ENCODE results near the gene CD160.

DNA sequence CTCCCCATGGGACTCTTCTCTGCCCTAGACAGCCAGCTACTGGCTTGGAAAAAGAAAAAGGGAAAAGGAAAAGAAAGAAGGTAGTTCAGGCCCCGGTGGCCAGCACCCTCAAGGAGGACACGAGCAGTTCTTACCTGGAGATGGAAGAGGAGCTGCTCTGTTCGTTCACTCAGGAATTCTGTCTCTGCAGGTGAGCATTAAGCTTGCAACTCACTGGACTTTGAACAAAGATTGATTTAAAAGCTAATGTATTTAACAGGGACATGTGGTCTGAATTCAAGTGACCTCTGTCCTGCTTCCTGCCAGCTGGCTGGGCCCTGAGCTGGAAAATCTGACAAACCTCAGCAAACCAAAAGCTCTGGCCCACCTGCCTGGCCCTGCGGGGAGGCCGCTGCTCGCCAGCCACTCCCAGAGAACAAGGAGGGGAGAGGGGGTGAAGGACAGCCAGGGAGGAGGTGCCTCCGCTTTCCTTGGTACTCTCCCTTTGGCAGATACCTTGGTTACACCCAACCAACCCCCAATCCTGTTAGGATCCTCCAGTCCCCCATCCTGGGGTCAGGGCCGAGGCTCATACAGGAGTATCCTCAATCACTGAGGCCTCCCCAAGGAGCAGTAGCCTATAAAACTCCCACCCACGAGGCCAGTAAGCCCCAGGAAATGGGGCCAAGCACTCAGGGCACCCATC lies 12.0 kb upstream of the CD160 start, which contains the start of gene PDZK1:
- TF ChIP-seq, protein P1, sequence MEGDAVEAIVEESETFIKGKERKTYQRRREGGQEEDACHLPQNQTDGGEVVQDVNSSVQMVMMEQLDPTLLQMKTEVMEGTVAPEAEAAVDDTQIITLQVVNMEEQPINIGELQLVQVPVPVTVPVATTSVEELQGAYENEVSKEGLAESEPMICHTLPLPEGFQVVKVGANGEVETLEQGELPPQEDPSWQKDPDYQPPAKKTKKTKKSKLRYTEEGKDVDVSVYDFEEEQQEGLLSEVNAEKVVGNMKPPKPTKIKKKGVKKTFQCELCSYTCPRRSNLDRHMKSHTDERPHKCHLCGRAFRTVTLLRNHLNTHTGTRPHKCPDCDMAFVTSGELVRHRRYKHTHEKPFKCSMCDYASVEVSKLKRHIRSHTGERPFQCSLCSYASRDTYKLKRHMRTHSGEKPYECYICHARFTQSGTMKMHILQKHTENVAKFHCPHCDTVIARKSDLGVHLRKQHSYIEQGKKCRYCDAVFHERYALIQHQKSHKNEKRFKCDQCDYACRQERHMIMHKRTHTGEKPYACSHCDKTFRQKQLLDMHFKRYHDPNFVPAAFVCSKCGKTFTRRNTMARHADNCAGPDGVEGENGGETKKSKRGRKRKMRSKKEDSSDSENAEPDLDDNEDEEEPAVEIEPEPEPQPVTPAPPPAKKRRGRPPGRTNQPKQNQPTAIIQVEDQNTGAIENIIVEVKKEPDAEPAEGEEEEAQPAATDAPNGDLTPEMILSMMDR (IDR thresholded peaks at IDR 0.05) = no peak
- TF ChIP-seq POLR2A (IDR thresholded peaks at IDR 0.05) = no peak

Data from testis (tissue), 2 donors.